A673 (cell line): ENCODE results near the gene PALB2.

Experiments
- CTCF ChIP-seq: fragments of 300-800, 200-600 bp; sonication (generic); conservative IDR thresholded peaks from 2 replicates; pipeline ENCODE4 v1.5.1; 2017; ENCODE audit warnings: low read depth, mild to moderate bottlenecking, antibody characterized with exemption, low read length, moderate library complexity, mixed read lengths
- EZH2 ChIP-seq: fragments of 200-600 bp; sonication (generic); IDR thresholded peaks from 2 replicates; pipeline ENCODE4 v1.6.1; 2017; ENCODE audit warnings: borderline replicate concordance, low read depth, mild to moderate bottlenecking, mixed read lengths, antibody characterized with exemption, low read length; ENCODE audit not compliant: poor library complexity, severe bottlenecking

- no peak for TF ChIP-seq CTCF
- no peak for TF ChIP-seq EZH2
Observed at GRCh38 chr16:23557779-23558702, 83.1 kb downstream of the PALB2 start.
